Measurements from ENCODE around the gene THADA. TPM values are rescaled to one million over a fixed set of nuclear protein-coding genes. Genes with fewer than 3 reads are reported as not detected.

The THADA gene
- total RNA-seq, 1 experiment from 2014 or later: 23.7 TPM

DNA sequence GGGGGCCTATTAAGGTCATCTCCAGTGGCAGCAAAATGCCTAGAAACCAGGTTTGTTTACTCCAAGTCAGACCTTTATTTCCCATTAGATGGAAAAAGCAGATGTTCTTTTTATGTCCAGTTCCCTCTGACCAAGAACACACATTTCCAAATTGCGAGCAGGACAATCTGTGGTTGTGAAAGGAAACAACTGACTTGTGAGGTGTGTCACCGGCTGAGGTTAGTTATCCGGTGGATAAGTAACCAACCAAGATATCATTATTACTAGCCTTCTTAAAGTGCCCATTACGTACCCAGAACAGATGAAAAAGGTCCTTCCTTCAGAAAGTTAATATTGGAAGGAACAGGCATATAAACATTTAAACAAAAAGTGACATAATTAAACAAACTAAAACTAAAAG is 112.9 kb downstream of the THADA start:
- no peak overlapping the region for H3K4me3 ChIP-seq (ENCODE audit: insufficient read depth, low read depth, low read length)
- no peaks in the 10 kb centered on the region for H3K27me3 ChIP-seq (ENCODE audit: control insufficient read depth, insufficient read depth, low read length)
- no peak for DNase-seq
- H3K36me3 ChIP-seq (replicated peaks; ENCODE audit: control insufficient read depth, insufficient read depth, low read length): no peaks in the 10 kb centered on the region

DNA sequence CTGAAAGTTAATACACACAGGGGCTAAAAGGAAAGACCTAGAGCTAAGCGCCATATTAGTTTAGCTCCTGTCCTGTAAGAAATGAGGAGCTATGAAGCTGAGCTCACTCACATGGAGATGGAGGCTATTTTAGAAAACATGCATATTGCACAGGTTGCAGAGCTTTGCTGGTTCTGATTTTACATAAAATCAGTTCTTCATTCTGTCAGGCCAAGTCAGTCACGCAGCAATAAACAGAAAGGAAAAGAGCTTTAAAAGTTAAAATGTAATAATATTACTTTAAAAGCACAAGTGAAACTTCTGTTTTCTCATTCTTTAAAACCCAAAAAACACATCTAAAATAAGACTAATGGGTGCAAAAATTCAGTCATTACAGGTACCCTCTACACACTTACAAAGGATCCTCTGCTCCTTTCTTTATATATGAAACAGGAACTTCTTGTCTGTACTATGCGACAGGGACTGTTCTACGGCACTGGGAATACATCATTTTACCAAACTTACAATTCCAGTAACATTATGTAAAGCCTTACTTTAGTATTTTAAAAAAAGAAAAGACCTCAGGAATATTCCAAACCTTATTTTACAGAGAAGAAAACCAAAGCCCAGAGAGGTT is 113.8 kb downstream of the THADA start:
- Histone ChIP-seq H3K4me3 (ENCODE audit: insufficient read depth, low read depth, low read length) (no peak overlapping the region), H3K27me3 (ENCODE audit: control insufficient read depth, insufficient read depth, low read length) (no peaks in the 10 kb centered on the region), H3K36me3 (replicated peaks; ENCODE audit: control insufficient read depth, insufficient read depth, low read length) (no peaks in the 10 kb centered on the region)
- DNase-seq: no peak

DNA sequence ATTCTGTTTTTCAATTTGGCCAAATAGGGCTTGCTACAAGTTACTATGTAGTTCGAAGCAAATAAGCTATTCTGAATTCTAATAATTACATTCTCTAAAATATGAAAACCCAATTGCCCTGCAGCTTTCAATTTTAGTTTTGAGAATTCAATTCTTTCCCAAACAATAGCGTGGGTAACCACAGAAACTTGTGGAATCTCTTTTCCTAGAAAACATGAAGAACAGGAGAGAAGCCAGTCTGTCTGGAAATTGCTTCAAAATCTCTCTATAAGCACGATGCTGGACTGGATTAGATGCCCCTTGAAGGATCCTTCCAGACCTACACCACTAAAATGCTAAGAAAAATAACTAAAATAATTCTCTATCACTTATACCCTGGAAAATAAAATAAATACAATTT is 115.0 kb downstream of the THADA start:
- no peak for DNase-seq
- no peak overlapping the region for H3K4me3 ChIP-seq (ENCODE audit: insufficient read depth, low read depth, low read length)
- no peaks in the 10 kb centered on the region for H3K36me3 ChIP-seq (replicated peaks; ENCODE audit: control insufficient read depth, insufficient read depth, low read length)
- no peaks in the 10 kb centered on the region for H3K27me3 ChIP-seq (ENCODE audit: control insufficient read depth, insufficient read depth, low read length)

DNA sequence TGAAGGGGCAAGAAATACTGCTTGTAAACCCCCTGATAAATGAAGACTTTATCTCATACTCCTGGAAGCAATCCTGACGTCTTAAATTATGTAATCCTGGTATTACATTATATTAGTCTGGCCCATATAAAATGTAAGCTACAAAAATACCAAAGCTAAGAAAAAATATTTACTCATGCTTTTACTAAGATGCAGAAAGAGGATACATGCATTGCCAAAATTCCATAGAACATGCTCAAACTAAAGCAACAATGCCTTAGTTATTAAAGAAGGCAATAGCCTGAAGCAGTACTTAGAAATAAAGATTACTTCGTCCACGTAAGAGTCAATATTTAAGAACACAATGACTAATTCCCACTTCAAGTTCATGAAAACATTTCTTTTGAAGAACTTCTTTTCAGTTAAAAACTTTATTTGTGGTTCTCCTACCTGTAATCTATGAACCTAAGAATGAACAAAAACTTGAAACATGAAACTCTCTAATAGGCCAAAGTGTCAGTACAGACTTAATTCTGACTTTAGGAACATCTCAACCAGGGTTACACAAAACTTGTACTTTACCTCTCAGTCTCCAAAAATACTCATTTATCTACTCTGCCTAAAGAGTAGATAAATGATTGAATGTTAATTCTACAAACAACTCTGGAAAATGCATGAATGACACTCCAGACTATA is 117.3 kb downstream of the THADA start:
- Histone ChIP-seq H3K27me3 (ENCODE audit: control insufficient read depth, insufficient read depth, low read length) (no peaks in the 10 kb centered on the region), H3K4me3 (ENCODE audit: insufficient read depth, low read depth, low read length) (no peak overlapping the region), H3K36me3 (replicated peaks; ENCODE audit: control insufficient read depth, insufficient read depth, low read length) (no peaks in the 10 kb centered on the region)
- DNase-seq: no peak

DNA sequence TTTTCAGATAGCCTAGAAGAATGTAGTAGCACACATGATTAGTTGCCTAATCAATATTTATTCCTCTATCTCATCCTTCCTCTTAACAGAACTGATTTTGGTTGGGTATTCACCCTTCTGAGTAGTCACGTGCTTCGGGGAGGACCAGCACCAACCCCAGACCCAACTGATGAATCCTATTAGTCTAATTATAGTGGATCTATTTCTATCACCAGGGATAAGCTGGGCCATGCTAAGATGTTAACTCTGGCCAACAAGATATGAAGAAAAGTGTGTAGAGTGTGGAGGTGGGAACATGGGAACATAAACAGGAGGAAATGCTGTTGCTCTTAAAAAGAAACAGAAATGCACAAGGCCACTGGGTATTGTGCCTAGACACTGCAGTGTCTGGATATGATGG is 119.9 kb downstream of the THADA start:
- H3K27me3 ChIP-seq (ENCODE audit: control insufficient read depth, insufficient read depth, low read length): no peaks in the 10 kb centered on the region
- DNase-seq: no peak
- no peak overlapping the region for H3K4me3 ChIP-seq (ENCODE audit: insufficient read depth, low read depth, low read length)
- no peaks in the 10 kb centered on the region for H3K36me3 ChIP-seq (replicated peaks; ENCODE audit: control insufficient read depth, insufficient read depth, low read length)

DNA sequence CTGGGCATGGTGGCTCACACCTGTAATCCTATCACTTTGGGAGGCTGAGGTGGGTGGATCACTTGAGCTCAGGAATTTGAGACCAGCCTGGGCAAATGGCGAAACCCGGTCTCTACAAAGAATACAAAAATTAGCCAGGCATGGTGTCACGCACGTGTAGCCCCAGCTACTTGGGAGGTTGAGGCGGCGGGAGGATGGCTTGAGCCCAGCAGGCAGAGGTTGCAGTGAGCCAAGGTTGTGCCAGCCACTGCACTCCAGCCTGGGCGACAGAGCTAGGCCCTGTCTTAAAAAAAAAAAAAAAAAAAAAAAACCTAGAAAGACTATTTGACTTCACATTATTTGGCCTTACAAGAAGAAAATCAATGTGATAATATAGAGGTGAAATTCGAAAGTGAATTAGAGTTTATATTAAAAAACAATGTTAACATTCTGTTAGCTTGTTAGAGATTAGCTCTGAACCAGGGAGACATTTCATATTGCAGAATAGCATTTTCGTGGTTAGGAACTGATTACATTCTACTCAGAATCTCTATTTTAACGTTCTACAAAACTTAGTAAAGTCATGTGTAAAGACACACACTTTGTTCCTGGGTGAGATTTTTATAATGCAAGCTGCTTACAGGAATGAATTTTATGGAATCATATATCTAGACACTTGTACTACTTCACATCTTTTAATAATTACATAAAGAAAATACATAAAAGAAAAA is 120.5 kb downstream of the THADA start:
- Histone ChIP-seq H3K36me3 (replicated peaks; ENCODE audit: control insufficient read depth, insufficient read depth, low read length) (no peaks in the 10 kb centered on the region), H3K27me3 (ENCODE audit: control insufficient read depth, insufficient read depth, low read length) (no peaks in the 10 kb centered on the region), H3K4me3 (ENCODE audit: insufficient read depth, low read depth, low read length) (no peak overlapping the region)
- no peak for DNase-seq

DNA sequence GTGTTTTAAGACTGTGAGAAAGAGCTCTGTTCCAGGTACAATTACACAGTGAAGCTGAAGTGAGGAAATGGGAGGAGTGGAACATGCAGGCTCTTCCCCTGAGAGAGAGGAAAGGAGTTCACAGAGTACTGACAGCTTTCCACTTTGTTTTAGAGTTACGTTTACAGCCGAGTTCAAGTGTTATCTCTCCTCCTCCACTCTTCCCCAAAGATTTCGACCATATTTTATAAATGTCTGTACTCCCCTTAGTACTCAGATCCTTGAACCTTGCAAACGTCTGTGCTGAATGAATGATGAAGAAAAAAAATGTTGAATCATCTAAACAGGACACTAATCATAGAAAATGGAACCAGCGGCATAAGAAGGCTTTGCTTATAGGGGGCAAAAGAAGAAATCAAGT is 121.6 kb downstream of the THADA start:
- H3K36me3 ChIP-seq (replicated peaks; ENCODE audit: control insufficient read depth, insufficient read depth, low read length): no peaks in the 10 kb centered on the region
- no peak for DNase-seq
- H3K4me3 ChIP-seq (ENCODE audit: insufficient read depth, low read depth, low read length): no peak overlapping the region
- no peaks in the 10 kb centered on the region for H3K27me3 ChIP-seq (ENCODE audit: control insufficient read depth, insufficient read depth, low read length)

DNA sequence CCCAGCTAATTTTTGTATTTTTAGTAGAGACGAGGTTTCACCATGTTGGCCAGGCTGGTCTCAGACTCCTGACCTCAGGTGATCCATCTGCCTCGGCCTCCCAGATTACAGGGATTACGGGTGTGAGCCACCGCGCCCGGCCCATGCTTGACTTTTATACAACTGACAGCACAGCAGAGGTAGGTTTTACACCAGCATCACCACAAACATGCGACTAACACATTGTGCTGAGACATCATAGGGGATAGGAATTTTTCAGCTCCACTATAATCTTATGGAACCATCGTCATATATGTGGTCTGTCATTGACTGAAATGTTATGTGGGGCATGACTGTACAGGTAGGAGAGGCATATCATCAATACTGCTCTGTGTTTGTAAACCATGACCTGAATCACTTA is 122.1 kb downstream of the THADA start:
- Histone ChIP-seq H3K4me3 (ENCODE audit: insufficient read depth, low read depth, low read length) (no peak overlapping the region), H3K27me3 (ENCODE audit: control insufficient read depth, insufficient read depth, low read length) (no peaks in the 10 kb centered on the region), H3K36me3 (replicated peaks; ENCODE audit: control insufficient read depth, insufficient read depth, low read length) (no peaks in the 10 kb centered on the region)
- DNase-seq: no peak

DNA sequence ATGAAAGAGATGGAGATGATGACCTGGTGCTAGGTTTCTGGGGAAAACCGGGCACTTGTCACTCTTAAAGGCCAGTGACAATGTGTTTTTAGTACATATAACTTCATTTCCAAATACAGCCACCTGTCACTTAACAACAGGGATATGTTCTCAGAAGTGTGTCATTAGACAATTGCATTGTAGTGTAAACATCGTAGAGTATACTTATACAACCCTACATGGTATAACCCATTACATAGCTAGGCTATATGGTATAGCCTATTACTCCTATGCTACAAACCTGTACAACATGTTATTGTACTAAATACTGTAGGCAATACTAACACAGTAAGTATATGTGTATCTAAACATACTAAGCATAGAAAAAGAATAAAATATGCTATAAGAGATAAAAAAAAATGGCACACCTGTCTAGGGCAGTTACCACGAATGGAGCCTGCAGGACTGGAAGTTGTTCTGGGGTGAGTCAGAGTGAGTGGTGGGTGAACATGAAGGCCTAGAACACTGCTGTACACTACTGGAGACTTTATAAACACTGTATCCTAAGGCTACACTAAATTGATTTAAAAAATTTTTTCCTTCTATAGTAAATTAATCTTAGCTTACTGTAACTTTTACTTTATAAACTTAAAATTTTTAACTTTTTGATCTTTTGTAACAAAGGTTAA is 123.2 kb downstream of the THADA start:
- H3K27me3 ChIP-seq (ENCODE audit: control insufficient read depth, insufficient read depth, low read length): no peaks in the 10 kb centered on the region
- H3K36me3 ChIP-seq (replicated peaks; ENCODE audit: control insufficient read depth, insufficient read depth, low read length): no peaks in the 10 kb centered on the region
- no peak overlapping the region for H3K4me3 ChIP-seq (ENCODE audit: insufficient read depth, low read depth, low read length)
- DNase-seq: no peak

DNA sequence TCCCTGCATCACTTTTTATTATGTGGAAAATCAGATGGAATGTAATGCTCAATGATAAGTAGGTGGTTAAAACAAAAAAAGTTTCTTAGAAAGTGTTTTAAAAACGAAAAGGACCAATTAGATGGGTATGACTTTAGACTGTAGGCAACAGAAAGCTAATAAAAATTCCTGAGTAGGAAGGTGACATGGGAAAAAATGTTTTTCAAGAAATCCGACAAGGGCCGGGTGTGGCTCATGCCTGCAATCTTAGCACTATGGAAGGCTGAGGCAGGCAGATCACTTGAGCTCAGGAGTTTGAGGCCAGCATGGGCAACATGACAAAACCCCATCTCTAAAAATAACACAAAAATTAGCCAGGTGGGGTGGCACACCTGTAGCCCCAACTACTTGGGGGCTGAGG is 126.1 kb downstream of the THADA start:
- no peaks in the 10 kb centered on the region for H3K36me3 ChIP-seq (replicated peaks; ENCODE audit: control insufficient read depth, insufficient read depth, low read length)
- H3K27me3 ChIP-seq (ENCODE audit: control insufficient read depth, insufficient read depth, low read length): no peaks in the 10 kb centered on the region
- no peak overlapping the region for H3K4me3 ChIP-seq (ENCODE audit: insufficient read depth, low read depth, low read length)
- no peak for DNase-seq

DNA sequence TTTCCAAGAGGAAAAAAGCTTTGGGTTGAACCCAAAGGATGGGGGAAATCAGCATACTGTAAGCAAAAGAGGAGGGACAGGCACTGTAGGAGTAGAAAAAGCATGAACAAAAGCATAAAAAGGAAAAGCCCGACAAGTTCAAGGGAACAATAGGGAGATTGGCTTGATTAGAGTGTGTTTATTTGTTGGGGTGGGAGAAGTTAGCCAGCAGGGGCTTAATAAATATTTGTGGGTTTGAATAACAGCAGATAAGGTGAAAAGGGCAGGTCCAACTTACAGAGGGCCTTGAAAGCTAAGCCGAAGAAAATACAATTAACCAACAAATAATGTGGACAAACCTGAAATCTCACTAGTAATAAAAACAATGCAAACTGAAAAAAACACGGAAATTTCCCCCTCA is 126.7 kb downstream of the THADA start:
- no peak overlapping the region for H3K4me3 ChIP-seq (ENCODE audit: insufficient read depth, low read depth, low read length)

DNA sequence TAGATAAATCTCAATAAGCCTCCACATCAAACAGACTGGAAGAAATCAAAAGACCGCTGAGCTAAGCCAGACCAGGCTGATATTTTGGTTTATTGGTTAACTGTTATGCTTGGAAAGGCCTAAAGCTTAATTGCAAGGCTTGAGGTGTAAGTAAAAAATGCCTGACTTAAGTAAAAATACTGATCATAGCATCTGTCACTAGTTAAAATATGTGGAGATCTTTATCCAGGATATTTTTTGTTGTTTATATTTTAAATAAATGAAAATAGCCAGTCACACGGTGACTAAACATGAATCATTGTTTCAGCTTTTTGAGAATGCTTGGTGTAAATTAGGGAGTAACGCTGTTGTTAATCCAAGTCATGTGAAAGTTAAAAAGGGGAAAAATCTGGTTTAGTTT is 127.9 kb downstream of the THADA start:
- Histone ChIP-seq H3K4me3 (ENCODE audit: insufficient read depth, low read depth, low read length) (no peak overlapping the region), H3K27me3 (ENCODE audit: control insufficient read depth, insufficient read depth, low read length) (no peaks in the 10 kb centered on the region), H3K36me3 (replicated peaks; ENCODE audit: control insufficient read depth, insufficient read depth, low read length) (no peaks in the 10 kb centered on the region)
- no peak for DNase-seq

More for the DNA sequence above, 126.7 kb downstream of the THADA start:
- H3K36me3 ChIP-seq (replicated peaks; ENCODE audit: control insufficient read depth, insufficient read depth, low read length): no peaks in the 10 kb centered on the region
- H3K27me3 ChIP-seq (ENCODE audit: control insufficient read depth, insufficient read depth, low read length): no peaks in the 10 kb centered on the region
- DNase-seq: no peak

DNA sequence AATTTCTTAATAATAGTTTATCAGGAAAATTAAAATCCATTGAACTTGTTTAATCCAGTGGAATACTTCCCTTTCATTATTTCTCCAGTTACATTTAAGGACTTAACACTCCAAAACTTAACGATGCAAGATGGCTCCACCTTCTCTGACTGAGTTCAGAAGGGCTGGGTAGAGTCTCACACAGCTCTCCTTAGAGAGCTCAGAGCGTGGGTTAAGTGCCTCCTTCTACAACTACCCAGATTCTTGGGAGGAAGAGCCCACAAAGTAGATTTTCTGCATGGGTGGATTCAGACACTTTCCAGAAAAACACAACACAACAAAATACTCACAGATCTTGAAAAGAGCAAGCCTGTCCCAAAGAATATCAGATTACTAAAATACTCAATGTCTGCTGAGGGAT is 130.6 kb downstream of the THADA start:
- Histone ChIP-seq H3K36me3 (replicated peaks; ENCODE audit: control insufficient read depth, insufficient read depth, low read length) (no peaks in the 10 kb centered on the region), H3K27me3 (ENCODE audit: control insufficient read depth, insufficient read depth, low read length) (no peaks in the 10 kb centered on the region), H3K4me3 (ENCODE audit: insufficient read depth, low read depth, low read length) (no peak overlapping the region)
- DNase-seq: no peak

DNA sequence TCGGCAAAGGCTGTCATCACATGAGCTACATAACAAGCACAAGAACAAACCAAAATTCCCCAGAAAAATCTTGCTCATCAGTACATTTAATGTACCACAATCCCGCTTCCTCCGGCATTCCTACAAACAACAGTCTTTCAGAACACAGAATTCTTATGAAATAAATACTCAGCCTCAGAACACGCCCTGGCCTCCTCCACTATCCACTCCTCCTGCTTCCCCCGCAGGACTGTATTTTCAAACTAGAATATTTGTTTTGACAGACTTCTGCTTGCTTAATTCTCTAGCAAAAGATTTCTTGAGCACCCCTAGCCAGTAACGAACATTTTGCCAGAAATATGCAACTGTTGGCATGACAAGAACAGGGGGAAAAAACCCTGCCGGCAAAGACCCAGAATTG is 131.2 kb downstream of the THADA start:
- Histone ChIP-seq H3K36me3 (replicated peaks; ENCODE audit: control insufficient read depth, insufficient read depth, low read length) (no peaks in the 10 kb centered on the region), H3K27me3 (ENCODE audit: control insufficient read depth, insufficient read depth, low read length) (no peaks in the 10 kb centered on the region), H3K4me3 (ENCODE audit: insufficient read depth, low read depth, low read length) (no peak overlapping the region)
- DNase-seq: no peak

Measured in H7 (cell line).